ENCODE measurements around the gene TRPT1.

TRPT1 gene

GRCh38 chr11:64245401-64245796 is 19.4 kb upstream of the TRPT1 start:
- no peak for DNase-seq (ENCODE audit: low spot score)

GRCh38 chr11:64244966-64245365 is 19.0 kb upstream of the TRPT1 start:
- DNase-seq (ENCODE audit: low spot score), result no peak

- DNase-seq (ENCODE audit: low spot score), result no peak
These were observed 18.1 kb upstream of the TRPT1 start for GRCh38 chr11:64244107-64244506.

- no peak for DNase-seq (ENCODE audit: low spot score)
These were observed 17.4 kb upstream of the TRPT1 start for GRCh38 chr11:64243236-64243854.

- no peak for DNase-seq (ENCODE audit: low spot score)
These were observed 15.7 kb upstream of the TRPT1 start for GRCh38 chr11:64241491-64242374.

GRCh38 chr11:64241241-64241490 is 15.2 kb upstream of the TRPT1 start:
- DNase-seq (ENCODE audit: low spot score), result peak; percentile 100

- peak; percentile 97 for DNase-seq (ENCODE audit: low spot score)
These were observed 14.7 kb upstream of the TRPT1 start, which contains the start of gene FKBP2 for GRCh38 chr11:64240435-64241240. Gene FKBP2 (plus strand): TSS chr11:64241095. CDS start chr11:64242388, 1,293 bp downstream.

- DNase-seq (ENCODE audit: low spot score), result no peak
These were observed 13.9 kb upstream of the TRPT1 start for GRCh38 chr11:64239662-64240434.

GRCh38 chr11:64238999-64239398 is 13.0 kb upstream of the TRPT1 start:
- no peak for DNase-seq (ENCODE audit: low spot score)

- DNase-seq (ENCODE audit: low spot score), result no peak
These were observed 12.1 kb upstream of the TRPT1 start for GRCh38 chr11:64238076-64238475.

- DNase-seq (ENCODE audit: low spot score), result no peak
These were observed 11.5 kb upstream of the TRPT1 start for GRCh38 chr11:64237484-64237951.

GRCh38 chr11:64235437-64236161 is 9.6 kb upstream of the TRPT1 start:
- DNase-seq (ENCODE audit: low spot score), result no peak

GRCh38 chr11:64234647-64235379 is 8.8 kb upstream of the TRPT1 start:
- no peak for DNase-seq (ENCODE audit: low spot score)

- peak; percentile 70 for DNase-seq (ENCODE audit: low spot score)
These were observed 8.1 kb upstream of the TRPT1 start, which contains the start of gene VEGFB for GRCh38 chr11:64233913-64234586. Gene VEGFB (plus strand): TSS chr11:64234584. CDS start chr11:64234834, 250 bp downstream.

GRCh38 chr11:64232967-64233315 is 7.0 kb upstream of the TRPT1 start:
- no peak for DNase-seq (ENCODE audit: low spot score)

GRCh38 chr11:64232182-64232966 is 6.4 kb upstream of the TRPT1 start:
- no peak for DNase-seq (ENCODE audit: low spot score)

GRCh38 chr11:64231546-64231945 is 5.6 kb upstream of the TRPT1 start:
- DNase-seq (ENCODE audit: low spot score), result no peak

- no peak for DNase-seq (ENCODE audit: low spot score)
These were observed 5.0 kb upstream of the TRPT1 start for GRCh38 chr11:64230985-64231365.

Measured in putamen (tissue), 1 donor.